SU-DHL-6 (cell line): Measurements from ENCODE around the gene MRPS27.

Source experiments
- H2AFZ ChIP-seq: fragments of 200-600 bp; sonication (generic); 2 replicates; pipeline ENCODE4 v1.6.1; 2014; ENCODE audit warnings: low read depth, mild to moderate bottlenecking, moderate library complexity, mixed read lengths, antibody characterized with exemption, low read length; ENCODE audit not compliant: severe bottlenecking
- H3F3A ChIP-seq: fragments of 200-600 bp; shearing (Covaris generic); 2 replicates; pipeline ENCODE4 v1.6.0; 2016; ENCODE audit warnings: antibody characterized with exemption, mild to moderate bottlenecking; ENCODE audit not compliant: insufficient read depth
- H3K27ac ChIP-seq: fragments of 200-600 bp; sonication (generic); 2 replicates; pipeline ENCODE4 v1.5.1; 2016; ENCODE audit warnings: low read depth, mild to moderate bottlenecking, low read length, moderate library complexity, mixed read lengths
- H3K27me3 ChIP-seq: fragments of 200-600 bp; sonication (generic), shearing (Covaris generic); 2 replicates; pipeline ENCODE4 v1.6.0; 2014; ENCODE audit warnings: mild to moderate bottlenecking, low read length
- H3K36me3 ChIP-seq: fragments of 200-600 bp; sonication (generic); 2 replicates; pipeline ENCODE4 v1.6.1; 2014; ENCODE audit warnings: mild to moderate bottlenecking, low read length, mixed read lengths
- H3K4me2 ChIP-seq: fragments of 300-600, 200-600 bp; shearing (Covaris generic), sonication (generic); 2 replicates; pipeline ENCODE4 v1.6.0; 2014; ENCODE audit warnings: low read length, low read depth, mild to moderate bottlenecking; ENCODE audit not compliant: poor library complexity, severe bottlenecking
- H3K4me3 ChIP-seq: fragments of 200-600 bp; sonication (generic); 2 replicates; pipeline ENCODE4 v1.5.1; 2014; ENCODE audit warnings: antibody characterized with exemption, low read length, mild to moderate bottlenecking, mixed read lengths; ENCODE audit not compliant: insufficient read depth, poor library complexity, severe bottlenecking
- H3K79me2 ChIP-seq: fragments of 200-600 bp; sonication (generic); 2 replicates; pipeline ENCODE4 v1.6.1; 2014; ENCODE audit warnings: mild to moderate bottlenecking, low read length, moderate library complexity; ENCODE audit not compliant: insufficient read depth
- H3K9ac ChIP-seq: fragments of 200-600 bp; sonication (generic); 2 replicates; pipeline ENCODE4 v1.7.0; 2014; ENCODE audit warnings: mild to moderate bottlenecking, low read length
- H3K9me2 ChIP-seq: fragments of 200-600 bp; sonication (generic); replicated peaks from 2 replicates; pipeline ENCODE4 v1.6.1; 2014; ENCODE audit warnings: low read length; ENCODE audit not compliant: insufficient read depth
- H3K9me3 ChIP-seq: fragments of 200-600 bp; sonication (generic); 2 replicates; pipeline ENCODE4 v1.6.1; 2014; ENCODE audit warnings: low read length, mixed read lengths; ENCODE audit not compliant: insufficient read depth
- H4K20me1 ChIP-seq: fragments of 200-600 bp; sonication (generic); 2 replicates; pipeline ENCODE4 v1.6.1; 2014; ENCODE audit warnings: low read depth, mild to moderate bottlenecking, antibody characterized with exemption, low read length, moderate library complexity, mixed read lengths
- EZH2phosphoT487 ChIP-seq: fragments of 200-600 bp; sonication (generic), shearing (Covaris generic); conservative IDR thresholded peaks from 2 replicates; pipeline ENCODE4 v1.6.1; 2018; ENCODE audit warnings: mild to moderate bottlenecking, antibody characterized with exemption, low read length, moderate library complexity, mixed read lengths
- TF ChIP-seq, protein P1 (sequence below): fragments of 200-600 bp; sonication (generic); IDR thresholded peaks from one replicate; pipeline ENCODE4 v1.5.1; 2017; ENCODE audit warnings: antibody characterized with exemption, mild to moderate bottlenecking, low read length, moderate library complexity; ENCODE audit not compliant: insufficient read depth, poor library complexity, severe bottlenecking

The MRPS27 gene

DNA sequence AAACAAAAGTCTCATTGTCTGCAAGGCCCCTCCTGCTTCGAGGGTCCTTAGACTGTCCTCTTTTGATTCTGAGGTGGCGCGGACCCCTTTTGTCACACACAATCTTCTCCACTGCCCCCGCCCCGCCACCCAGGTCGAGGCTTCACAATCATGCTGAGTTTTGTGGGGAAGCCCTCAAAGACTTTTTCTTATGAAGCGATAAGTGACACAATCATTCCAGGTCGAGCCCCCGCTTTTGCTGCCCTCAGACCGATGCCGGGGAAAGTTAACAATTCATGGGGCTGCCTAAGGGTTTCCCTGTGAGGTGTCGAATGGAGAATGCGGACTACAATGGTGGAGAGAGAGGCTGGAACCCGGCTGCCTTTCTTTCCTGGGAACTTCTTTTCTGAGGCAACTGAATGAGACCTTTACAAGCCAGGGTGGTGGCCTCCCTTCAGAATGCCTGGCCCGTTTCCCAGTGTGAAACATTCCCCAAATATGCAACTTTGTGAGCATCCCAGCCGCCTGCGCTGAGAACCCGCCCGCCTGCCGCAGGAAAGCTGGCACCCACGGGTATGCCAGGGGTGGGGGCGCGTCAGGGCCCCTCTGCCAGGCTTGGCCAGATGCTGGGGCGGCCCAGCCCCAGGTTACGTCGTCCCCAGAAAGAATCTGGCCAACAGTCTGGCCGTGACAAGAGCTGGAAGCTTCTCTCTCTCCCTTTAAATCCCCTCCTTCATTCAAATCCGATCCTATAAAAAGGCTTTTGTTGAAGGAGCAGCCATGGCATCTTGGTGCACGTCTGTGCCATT is 140.8 kb downstream of the MRPS27 start:
- Histone ChIP-seq H3K27me3 (no peaks in the 10 kb centered on the region), H3K9ac (no peak overlapping the region), H3K27ac (no peak overlapping the region), H3F3A (no peaks in the 10 kb centered on the region), H3K9me2 (no peaks in the 10 kb centered on the region), H3K79me2 (no peaks in the 10 kb centered on the region), H3K9me3 (no peaks in the 10 kb centered on the region), H3K36me3 (no peaks in the 10 kb centered on the region), H3K4me2 (no peak overlapping the region), H3K4me3 (no peak overlapping the region), H4K20me1 (no peaks in the 10 kb centered on the region), H2AFZ (no peak overlapping the region)
- TF ChIP-seq, protein P1, sequence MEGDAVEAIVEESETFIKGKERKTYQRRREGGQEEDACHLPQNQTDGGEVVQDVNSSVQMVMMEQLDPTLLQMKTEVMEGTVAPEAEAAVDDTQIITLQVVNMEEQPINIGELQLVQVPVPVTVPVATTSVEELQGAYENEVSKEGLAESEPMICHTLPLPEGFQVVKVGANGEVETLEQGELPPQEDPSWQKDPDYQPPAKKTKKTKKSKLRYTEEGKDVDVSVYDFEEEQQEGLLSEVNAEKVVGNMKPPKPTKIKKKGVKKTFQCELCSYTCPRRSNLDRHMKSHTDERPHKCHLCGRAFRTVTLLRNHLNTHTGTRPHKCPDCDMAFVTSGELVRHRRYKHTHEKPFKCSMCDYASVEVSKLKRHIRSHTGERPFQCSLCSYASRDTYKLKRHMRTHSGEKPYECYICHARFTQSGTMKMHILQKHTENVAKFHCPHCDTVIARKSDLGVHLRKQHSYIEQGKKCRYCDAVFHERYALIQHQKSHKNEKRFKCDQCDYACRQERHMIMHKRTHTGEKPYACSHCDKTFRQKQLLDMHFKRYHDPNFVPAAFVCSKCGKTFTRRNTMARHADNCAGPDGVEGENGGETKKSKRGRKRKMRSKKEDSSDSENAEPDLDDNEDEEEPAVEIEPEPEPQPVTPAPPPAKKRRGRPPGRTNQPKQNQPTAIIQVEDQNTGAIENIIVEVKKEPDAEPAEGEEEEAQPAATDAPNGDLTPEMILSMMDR = no peak

DNA sequence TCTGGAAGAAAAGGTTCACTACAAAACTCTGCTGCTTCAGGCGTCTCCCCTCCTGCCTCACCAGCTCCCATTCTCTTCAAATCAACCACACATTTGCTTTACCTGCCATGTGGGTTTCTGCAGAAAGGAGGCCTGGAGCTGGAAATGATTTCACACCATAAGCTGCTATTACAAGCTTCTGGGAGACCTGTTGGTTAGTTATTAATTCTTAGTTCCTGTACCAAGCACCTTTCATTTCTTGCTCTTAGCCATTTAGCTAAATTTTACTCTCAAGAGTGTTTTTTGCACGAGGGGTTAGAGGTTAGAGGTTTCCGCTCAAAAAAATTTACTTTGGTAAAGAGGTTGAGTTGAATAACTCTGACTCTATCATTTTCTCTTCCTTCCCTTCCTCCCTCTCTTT is 142.5 kb downstream of the MRPS27 start:
- Histone ChIP-seq H4K20me1 (no peaks in the 10 kb centered on the region), H3K9me3 (no peaks in the 10 kb centered on the region), H3K36me3 (no peaks in the 10 kb centered on the region), H3K9me2 (no peaks in the 10 kb centered on the region), H3K4me3 (no peak overlapping the region), H2AFZ (no peak overlapping the region), H3K9ac (no peak overlapping the region), H3K79me2 (no peaks in the 10 kb centered on the region), H3K4me2 (no peak overlapping the region), H3K27me3 (no peaks in the 10 kb centered on the region), H3F3A (no peaks in the 10 kb centered on the region), H3K27ac (no peak overlapping the region)
- no peak for TF ChIP-seq EZH2phosphoT487
- TF ChIP-seq, protein P1 = no peak

DNA sequence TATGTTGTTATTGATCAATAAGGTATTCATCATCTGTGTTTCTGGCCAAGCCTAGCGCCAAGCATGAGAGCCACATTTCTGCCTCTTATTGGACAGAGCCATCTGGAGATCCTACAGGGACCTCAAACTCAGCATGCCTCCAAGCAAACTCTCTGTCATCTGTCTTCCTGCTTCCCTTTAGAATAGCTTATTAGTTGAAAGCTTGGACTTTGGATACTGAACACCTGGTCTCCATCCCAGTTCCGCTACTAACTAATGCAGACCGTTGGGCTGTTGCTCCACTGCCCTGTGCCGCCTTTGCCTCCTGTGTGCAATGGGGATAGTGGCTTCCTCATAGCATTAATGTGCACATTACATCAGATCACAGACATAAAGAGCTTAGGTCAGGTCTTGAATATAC is 147.3 kb downstream of the MRPS27 start:
- Histone ChIP-seq H4K20me1 (no peaks in the 10 kb centered on the region), H3K9ac (no peak overlapping the region), H3F3A (no peaks in the 10 kb centered on the region), H3K79me2 (no peaks in the 10 kb centered on the region), H3K9me2 (no peaks in the 10 kb centered on the region), H3K9me3 (no peaks in the 10 kb centered on the region), H3K27ac (no peak overlapping the region), H3K36me3 (no peaks in the 10 kb centered on the region), H3K4me2 (no peak overlapping the region), H3K27me3 (no peaks in the 10 kb centered on the region), H3K4me3 (no peak overlapping the region), H2AFZ (no peak overlapping the region)
- TF ChIP-seq, protein P1 = no peak
- TF ChIP-seq EZH2phosphoT487 = no peak
